IMR-90 (cell line): ENCODE measurements around the gene RCOR3. TPM values are rescaled to one million over a fixed set of nuclear protein-coding genes. Genes with fewer than 3 reads are reported as not detected.

Experiments
- ATAC-seq: fragments of 200-7000 bp; cut with Tn5 transposase; 2 replicates; pipeline ENCODE4 v1.9.1; 2020; ENCODE audit warnings: low read depth, mild to moderate bottlenecking, moderate library complexity
- BruUV-seq: library from RNA; stranded (reverse); fragments of 400-500 nt; replicated peaks from 2 replicates; lab custom pipeline; 2021; lab: Mats Ljungman, UMichigan
- CTCF ChIA-PET: fragments of 300-600 bp; formaldehyde crosslinking; extraction: SDS; loops from one replicate; lab custom pipeline; 2021; ENCODE audit warnings: antibody characterized with exemption; lab: Yijun Ruan, JAX
- POLR2A ChIA-PET: fragments of 300-600 bp; sonication (Branson Sonifier 250); formaldehyde crosslinking; loops from one replicate; lab custom pipeline; 2022; ENCODE audit warnings: antibody characterized with exemption; ENCODE audit not compliant: unreplicated experiment; lab: Charles Lee
- DNase-seq: peaks from one replicate; pipeline ENCODE4 v3.0.0; 2013
- H2AFZ ChIP-seq: replicated peaks from 2 replicates; pipeline ENCODE3; 2013; ENCODE audit warnings: low read length, mild to moderate bottlenecking; ENCODE audit not compliant: poor library complexity
- H2AK5ac ChIP-seq: 2 replicates; pipeline ENCODE4 v1.6.1; 2013; ENCODE audit warnings: low read depth, low read length, inconsistent platforms
- H2AK9ac ChIP-seq: replicated peaks from 2 replicates; pipeline ENCODE3; 2013; ENCODE audit warnings: mild to moderate bottlenecking, low read depth, low read length, moderate library complexity; ENCODE audit not compliant: poor library complexity
- H2BK120ac ChIP-seq: 2 replicates; pipeline ENCODE4 v1.6.1; 2013; ENCODE audit warnings: low read depth, low read length, inconsistent platforms
- H2BK15ac ChIP-seq: 3 replicates; pipeline ENCODE4 v1.6.1; 2013; ENCODE audit warnings: low read depth, low read length, inconsistent platforms
- H2BK20ac ChIP-seq: 2 replicates; pipeline ENCODE4 v1.6.1; 2013; ENCODE audit warnings: low read depth, mild to moderate bottlenecking, inconsistent platforms, low read length, moderate library complexity
- H2BK5ac ChIP-seq: 2 replicates; pipeline ENCODE4 v1.6.1; 2013; ENCODE audit warnings: mild to moderate bottlenecking, low read depth, low read length, inconsistent platforms; ENCODE audit not compliant: poor library complexity, severe bottlenecking
- H3K14ac ChIP-seq: replicated peaks from 2 replicates; pipeline ENCODE4 v1.6.1; 2013; ENCODE audit warnings: low read depth, low read length, inconsistent platforms
- H3K18ac ChIP-seq: 2 replicates; pipeline ENCODE4 v1.6.1; 2013; ENCODE audit warnings: low read depth, low read length, control low read depth
- H3K23ac ChIP-seq: 2 replicates; pipeline ENCODE4 v1.6.1; 2013; ENCODE audit warnings: low read depth, low read length, inconsistent platforms
- H3K27ac ChIP-seq: 2 replicates; pipeline ENCODE4 v1.5.1; 2013; ENCODE audit warnings: mild to moderate bottlenecking, control low read depth, low read length; ENCODE audit not compliant: insufficient read depth
- H3K27me3 ChIP-seq: 2 replicates; pipeline ENCODE4 v1.6.1; 2013; ENCODE audit warnings: low read length; ENCODE audit not compliant: control insufficient read depth, insufficient read depth
- H3K36me3 ChIP-seq: 2 replicates; pipeline ENCODE4 v1.6.1; 2013; ENCODE audit warnings: low read length, mixed read lengths; ENCODE audit not compliant: control insufficient read depth, insufficient read depth
- H3K4ac ChIP-seq: 2 replicates; pipeline ENCODE4 v1.6.1; 2013; ENCODE audit warnings: low read depth, low read length, inconsistent platforms
- H3K4me1 ChIP-seq: 2 replicates; pipeline ENCODE4 v1.6.1; 2013; ENCODE audit warnings: low read length, mixed read lengths; ENCODE audit not compliant: control insufficient read depth, insufficient read depth
- H3K4me2 ChIP-seq: 2 replicates; pipeline ENCODE4 v1.6.1; 2013; ENCODE audit warnings: low read depth, mild to moderate bottlenecking, control low read depth, low read length, moderate library complexity
- H3K4me3 ChIP-seq: 2 replicates; pipeline ENCODE4 v1.5.1; 2013; ENCODE audit warnings: low read depth, mild to moderate bottlenecking, control low read depth, low read length, moderate library complexity; ENCODE audit not compliant: insufficient read depth
- H3K56ac ChIP-seq: 2 replicates; pipeline ENCODE4 v1.6.1; 2013; ENCODE audit warnings: low read length, inconsistent platforms; ENCODE audit not compliant: insufficient read depth; ENCODE audit errors: extremely low read depth
- H3K79me1 ChIP-seq, 2 experiments: 2 replicates each; pipeline ENCODE4 v1.6.1; 2013; ENCODE audit warnings: low read length in 2 of 2, inconsistent platforms in 1 of 2, low read depth in 1 of 2
- H3K9ac ChIP-seq: 2 replicates; pipeline ENCODE4 v1.6.1; 2013; ENCODE audit warnings: low read depth, low read length, control low read depth
- H3K9me1 ChIP-seq: 2 replicates; pipeline ENCODE4 v1.6.1; 2013; ENCODE audit warnings: low read length, inconsistent platforms; ENCODE audit not compliant: insufficient read depth
- H3K9me3 ChIP-seq: 2 replicates; pipeline ENCODE4 v1.6.1; 2013; ENCODE audit warnings: low read length; ENCODE audit not compliant: control insufficient read depth, insufficient read depth
- H4K20me1 ChIP-seq: 2 replicates; pipeline ENCODE4 v1.6.1; 2013; ENCODE audit warnings: low read length, inconsistent platforms; ENCODE audit not compliant: insufficient read depth
- H4K5ac ChIP-seq: 2 replicates; pipeline ENCODE4 v1.6.1; 2013; ENCODE audit warnings: mild to moderate bottlenecking, low read depth, low read length, control low read depth
- H4K8ac ChIP-seq, 2 experiments: 2 replicates each; pipeline ENCODE4 v1.6.1; 2013; ENCODE audit warnings: low read depth in 2 of 2, low read length in 2 of 2, control low read depth in 1 of 2, inconsistent platforms in 1 of 2
- H4K91ac ChIP-seq: 2 replicates; pipeline ENCODE4 v1.6.1; 2013; ENCODE audit warnings: low read depth, low read length, inconsistent platforms; ENCODE audit not compliant: insufficient read depth
- BHLHE40 ChIP-seq: fragments of 150-350 bp; IDR thresholded peaks from 2 replicates; pipeline ENCODE4 v1.6.1; 2016; ENCODE audit warnings: mild to moderate bottlenecking, low read depth, low read length
- CEBPB ChIP-seq: IDR thresholded peaks from 2 replicates; pipeline ENCODE4 v1.6.1; 2012; ENCODE audit warnings: low read depth, low read length, improper control_type of control experiment
- CHD1 ChIP-seq: IDR thresholded peaks from 2 replicates; pipeline ENCODE4 v1.6.1; 2012; ENCODE audit warnings: low read depth, low read length, improper control_type of control experiment
- FOS ChIP-seq: fragments of 150-350 bp; IDR thresholded peaks from 2 replicates; pipeline ENCODE4 v1.6.1; 2016; ENCODE audit warnings: low read depth, low read length
- MAFK ChIP-seq: IDR thresholded peaks from 2 replicates; pipeline ENCODE4 v1.6.1; 2012; ENCODE audit warnings: low read depth, low read length, improper control_type of control experiment
- MXI1 ChIP-seq: IDR thresholded peaks from 2 replicates; pipeline ENCODE4 v1.6.1; 2012; ENCODE audit warnings: low read depth, mild to moderate bottlenecking, low read length, moderate library complexity, borderline replicate concordance
- NFE2L2 ChIP-seq: fragments of 150-350 bp; IDR thresholded peaks from 2 replicates; pipeline ENCODE4 v1.6.1; 2016; ENCODE audit warnings: low read depth, mild to moderate bottlenecking, low read length
- POLR2A ChIP-seq: IDR thresholded peaks from 2 replicates; pipeline ENCODE4 v1.6.1; 2012; ENCODE audit warnings: mild to moderate bottlenecking, low read depth, low read length
- RAD21 ChIP-seq: IDR thresholded peaks from 2 replicates; pipeline ENCODE4 v1.6.1; 2012; ENCODE audit warnings: low read length, improper control_type of control experiment
- RCOR1 ChIP-seq: IDR thresholded peaks from 2 replicates; pipeline ENCODE4 v1.6.1; 2012; ENCODE audit warnings: mild to moderate bottlenecking, low read length, improper control_type of control experiment; ENCODE audit not compliant: insufficient replicate concordance
- RFX5 ChIP-seq: IDR thresholded peaks from 2 replicates; pipeline ENCODE4 v1.8.0; 2012; ENCODE audit warnings: low read depth, mild to moderate bottlenecking, low read length, moderate library complexity
- WGBS, 2 experiments: methylation state at CpG; one replicate each; pipeline versions ENCODE4 v1.1.5 to v1.1.7; 2013; ENCODE audit warnings: missing lambda C conversion rate in 2 of 2; ENCODE audit not compliant: insufficient read length in 1 of 2; ENCODE audit errors: extremely low coverage in 2 of 2; 5-methylcytosine and 5-hydroxymethylcytosine counted together
- dilution Hi-C: fragments of 300-500 bp; cut with HindIII; formaldehyde crosslinking; loops from one replicate; pipeline ENCODE4 v1.14.3; 2018; ENCODE audit warnings: low sequenced_read_pairs; ENCODE audit not compliant: unreplicated experiment
- in situ Hi-C: fragments of 300-500 bp; cut with MboI; formaldehyde crosslinking; loops from 3 replicates; pipeline ENCODE4 v1.14.3; 2019; ENCODE audit warnings: low sequenced_read_pairs, inconsistent platforms, mixed read lengths
- intact Hi-C: fragments of 100-400 bp; cut with micrococcal nuclease; formaldehyde crosslinking; loops from 2 replicates; pipeline ENCODE4 v1.10.0; 2022
- polyA plus RNA-seq, 3 experiments: library from polyadenylated mRNA; depleted of rRNA; stranded (reverse); fragments of >200 nt; gene quantifications; 2 replicates each; pipeline ENCODE4 v1.2.3, GENCODE V29; 2012; ENCODE audit warnings: low replicate concordance in 1 of 3
- total RNA-seq: library from RNA; depleted of rRNA; stranded (reverse); fragments of >200 nt; gene quantifications from 2 replicates; pipeline ENCODE4 v1.2.3, GENCODE V29; 2012
- TF ChIP-seq, protein P1 (sequence below): fragments of 150-350 bp; IDR thresholded peaks from 2 replicates; pipeline ENCODE4 v1.6.1; 2016; ENCODE audit warnings: low read depth, mild to moderate bottlenecking, low read length, moderate library complexity, borderline replicate concordance
- TF ChIP-seq, protein P2 (sequence below): fragments of 150-350 bp; IDR thresholded peaks from 2 replicates; pipeline ENCODE4 v1.6.1; 2017; ENCODE audit warnings: mild to moderate bottlenecking, antibody characterized with exemption, low read length, low read depth

RCOR3 gene
- total and polyA plus RNA-seq, 2 of the 4 experiments (the other 2 are of a cell fraction): 8.1 to 16.4 TPM

DNA sequence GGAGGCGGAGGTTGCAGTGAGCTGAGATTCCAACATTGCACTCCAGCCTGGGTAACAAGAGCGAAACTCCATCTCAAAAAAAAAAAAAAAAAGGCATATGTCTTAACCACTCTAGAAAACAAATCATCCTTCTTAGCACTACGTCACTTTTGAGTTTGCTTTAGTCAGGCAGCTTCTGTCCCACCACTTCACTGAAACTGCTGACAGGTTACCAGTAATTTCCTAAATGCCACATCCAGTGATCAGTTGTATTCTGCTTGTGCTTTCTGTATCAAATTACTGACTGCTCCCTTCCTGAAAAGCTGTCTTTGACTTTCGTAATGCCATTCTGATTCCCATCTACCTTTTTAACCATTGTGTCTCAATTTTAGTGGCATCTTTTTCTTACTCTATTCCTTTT is 21.7 kb downstream of the RCOR3 start:
- Histone ChIP-seq H3K14ac (no peak overlapping the region), H4K5ac (no peak overlapping the region), H2AK5ac (no peak overlapping the region), H4K91ac (no peak overlapping the region), H3K9me3 (no peaks in the 10 kb centered on the region), H3K4me2 (no peak overlapping the region), H3K56ac (no peak overlapping the region), H2BK5ac (peak overlapping the region; percentile 70), H3K79me1 (peaks cover 6 to 12% of the 10 kb centered on the region in 2 experiments), H3K36me3 (peaks cover 11% of the 10 kb centered on the region), H3K9ac (no peak overlapping the region), H2BK20ac (no peak overlapping the region), H4K8ac (no peak overlapping the region), H3K4me1 (peaks cover 2% of the 10 kb centered on the region; the same call in 1 of the 2 replicates), H2BK120ac (no peak overlapping the region), H3K9me1 (no peaks in the 10 kb centered on the region), H2AK9ac (no peak overlapping the region), H2AFZ (no peak overlapping the region), H3K23ac (no peak overlapping the region), H4K20me1 (no peaks in the 10 kb centered on the region; the same call in 1 of the 2 replicates), H3K4me3 (no peak overlapping the region), H3K4ac (no peak overlapping the region), H3K27me3 (no peaks in the 10 kb centered on the region), H3K27ac (no peak overlapping the region), H2BK15ac (no peak overlapping the region), H3K18ac (no peak overlapping the region)
- intact Hi-C loops (no loop called here), in situ Hi-C loops (no loop called here), dilution Hi-C loops (no loop called here)
- ChIA-PET POLR2A (no interaction called here), CTCF (interaction anchor here (0.6 kb wide), 1 partner anchor 10 kb away, joined by 4 read pairs; no protein-coding TSS in a partner anchor)
- no peak for DNase-seq
- BruUV-seq: no TSS peak
- 86% methylated on average over 2 of the region's 4 CpGs; no CpG with 5 or more reads in 1 of the 2 experiments for WGBS, 2 experiments
- no peak for ATAC-seq
- TF ChIP-seq, protein P1, sequence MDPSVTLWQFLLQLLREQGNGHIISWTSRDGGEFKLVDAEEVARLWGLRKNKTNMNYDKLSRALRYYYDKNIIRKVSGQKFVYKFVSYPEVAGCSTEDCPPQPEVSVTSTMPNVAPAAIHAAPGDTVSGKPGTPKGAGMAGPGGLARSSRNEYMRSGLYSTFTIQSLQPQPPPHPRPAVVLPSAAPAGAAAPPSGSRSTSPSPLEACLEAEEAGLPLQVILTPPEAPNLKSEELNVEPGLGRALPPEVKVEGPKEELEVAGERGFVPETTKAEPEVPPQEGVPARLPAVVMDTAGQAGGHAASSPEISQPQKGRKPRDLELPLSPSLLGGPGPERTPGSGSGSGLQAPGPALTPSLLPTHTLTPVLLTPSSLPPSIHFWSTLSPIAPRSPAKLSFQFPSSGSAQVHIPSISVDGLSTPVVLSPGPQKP: no peak
- TF ChIP-seq POLR2A (no peak), FOS (no peak), MXI1 (no peak), RAD21 (no peak), NFE2L2 (no peak), RFX5 (no peak), MAFK (no peak), CHD1 (no peak), RCOR1 (no peak), CEBPB (no peak), BHLHE40 (no peak)
- TF ChIP-seq, protein P2, sequence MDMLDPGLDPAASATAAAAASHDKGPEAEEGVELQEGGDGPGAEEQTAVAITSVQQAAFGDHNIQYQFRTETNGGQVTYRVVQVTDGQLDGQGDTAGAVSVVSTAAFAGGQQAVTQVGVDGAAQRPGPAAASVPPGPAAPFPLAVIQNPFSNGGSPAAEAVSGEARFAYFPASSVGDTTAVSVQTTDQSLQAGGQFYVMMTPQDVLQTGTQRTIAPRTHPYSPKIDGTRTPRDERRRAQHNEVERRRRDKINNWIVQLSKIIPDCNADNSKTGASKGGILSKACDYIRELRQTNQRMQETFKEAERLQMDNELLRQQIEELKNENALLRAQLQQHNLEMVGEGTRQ: no peak
